ENCODE results near the gene OVAAL.

GRCh38 chr1:180533266-180533987 lies 25.3 kb upstream of the OVAAL start:
- peak; percentile 69 to 94 (median 86) for TF ChIP-seq CTCF (IDR thresholded peaks at IDR 0.05)
- TF ChIP-seq POLR2A (IDR thresholded peaks at IDR 0.05), result no peak

Data from body of pancreas (tissue), 4 donors.